ENCODE results near the gene UBE2E2.

UBE2E2 gene

DNA sequence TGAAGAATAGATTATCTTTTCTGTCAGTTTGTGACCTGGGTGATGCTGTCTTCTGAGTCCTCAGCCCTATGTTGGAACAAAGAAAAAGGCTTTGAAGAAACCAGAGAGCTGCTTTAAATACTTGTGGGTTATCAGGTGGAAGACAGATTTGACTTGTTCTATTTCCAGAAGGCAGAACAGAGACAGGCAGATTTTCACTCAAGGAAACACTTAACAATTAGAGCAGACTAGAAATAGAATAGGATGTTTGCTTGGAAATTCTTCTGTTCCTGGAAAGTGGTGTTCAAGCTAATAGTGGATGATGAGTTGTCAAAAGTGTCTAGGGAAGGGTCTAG, 219.4 kb downstream of the UBE2E2 start:
- in situ Hi-C loops (cut with HindIII; ENCODE audit: low sequenced_read_pairs): loop anchor here (5.0 kb wide), 1 partner anchor 65 kb away; no protein-coding TSS in a partner anchor

DNA sequence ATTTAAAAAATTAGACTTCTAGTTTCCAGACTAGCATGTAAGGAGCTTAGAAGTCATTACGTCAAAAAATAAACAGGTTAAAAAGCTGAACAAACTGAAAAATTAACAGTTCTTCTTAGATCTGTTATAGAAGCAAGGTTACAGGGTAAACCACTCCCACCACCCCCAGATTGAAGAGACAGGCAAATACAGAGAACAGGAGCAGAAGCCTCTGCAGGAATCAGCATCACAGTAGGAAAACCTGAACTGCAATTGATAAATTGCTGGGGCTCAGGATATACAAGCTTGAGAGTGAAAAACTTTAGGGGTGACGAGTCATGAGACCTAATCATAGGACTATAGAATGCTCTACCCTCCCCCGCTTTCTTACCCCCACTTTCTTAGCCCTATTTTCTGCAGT, 222.3 kb downstream of the UBE2E2 start:
- in situ Hi-C loops (cut with HindIII; ENCODE audit: low sequenced_read_pairs): no loop called here

DNA sequence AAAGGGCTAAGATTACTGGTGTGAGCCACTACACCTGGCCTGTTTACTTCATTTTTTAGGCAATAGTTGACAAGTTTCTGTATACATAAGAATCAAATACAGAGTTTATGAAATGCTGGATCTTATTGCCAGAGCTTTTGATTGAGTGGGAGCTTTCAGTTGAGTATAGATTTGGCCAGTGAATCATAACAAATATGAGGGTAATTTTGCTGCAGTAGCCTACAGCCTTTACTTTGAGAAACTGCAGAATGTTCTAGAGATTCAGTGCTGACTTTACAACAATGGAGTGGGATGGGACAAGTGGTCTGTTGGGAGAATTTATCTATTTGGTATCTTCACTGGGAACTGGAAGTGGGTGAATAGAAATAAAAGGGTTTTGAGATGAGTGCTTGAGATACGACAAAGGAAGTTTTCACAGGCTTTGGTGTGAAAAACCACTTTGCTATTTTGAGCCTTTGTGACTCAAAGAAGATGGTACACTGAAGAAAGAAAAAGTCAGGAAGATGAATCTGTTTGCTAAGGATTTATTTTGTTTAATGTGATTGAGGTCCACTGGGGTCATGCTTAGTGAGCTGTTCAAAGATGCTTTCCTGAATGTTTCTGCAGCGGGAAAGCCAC, 227.8 kb downstream of the UBE2E2 start:
- in situ Hi-C loops (cut with HindIII; ENCODE audit: low sequenced_read_pairs): no loop called here

DNA sequence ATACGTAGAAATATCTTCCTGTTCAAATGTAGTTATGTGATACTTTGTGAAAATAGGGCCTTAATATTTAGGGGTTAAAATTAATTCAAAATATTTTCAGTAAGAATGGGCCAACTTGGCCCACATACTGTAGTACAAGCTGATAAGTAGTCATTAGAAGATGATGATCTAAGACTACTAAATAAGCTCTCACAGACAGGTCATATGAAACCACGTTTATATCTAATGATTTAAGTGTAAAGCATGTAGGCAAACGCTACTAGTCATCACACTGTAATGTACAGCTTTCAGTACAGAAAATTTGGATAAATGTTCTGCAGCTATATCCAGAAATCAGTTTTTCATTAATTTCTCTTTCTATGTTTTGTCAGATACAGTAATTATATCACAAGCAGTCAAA, 228.6 kb downstream of the UBE2E2 start:
- in situ Hi-C loops (cut with HindIII; ENCODE audit: low sequenced_read_pairs): no loop called here

DNA sequence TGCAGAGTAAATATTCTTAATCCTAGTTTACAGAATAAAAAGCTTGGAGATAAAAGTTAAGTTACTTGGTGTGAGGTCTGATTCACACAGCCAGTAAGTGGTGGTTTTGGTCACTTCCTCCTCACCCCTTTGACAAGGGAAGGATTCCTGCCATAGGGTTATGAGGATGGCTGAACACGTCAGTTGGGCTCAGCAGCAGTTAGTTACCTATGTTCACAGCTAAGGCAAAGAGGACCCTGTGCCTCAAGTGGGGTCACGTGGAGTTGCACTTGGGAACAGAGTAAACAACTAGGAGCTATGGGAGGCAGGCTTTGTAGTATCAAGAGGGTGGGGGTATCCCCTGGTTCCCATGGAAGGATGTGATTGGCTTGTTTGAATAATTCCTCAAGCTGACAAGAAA, 232.2 kb downstream of the UBE2E2 start:
- in situ Hi-C loops (cut with HindIII; ENCODE audit: low sequenced_read_pairs): no loop called here

DNA sequence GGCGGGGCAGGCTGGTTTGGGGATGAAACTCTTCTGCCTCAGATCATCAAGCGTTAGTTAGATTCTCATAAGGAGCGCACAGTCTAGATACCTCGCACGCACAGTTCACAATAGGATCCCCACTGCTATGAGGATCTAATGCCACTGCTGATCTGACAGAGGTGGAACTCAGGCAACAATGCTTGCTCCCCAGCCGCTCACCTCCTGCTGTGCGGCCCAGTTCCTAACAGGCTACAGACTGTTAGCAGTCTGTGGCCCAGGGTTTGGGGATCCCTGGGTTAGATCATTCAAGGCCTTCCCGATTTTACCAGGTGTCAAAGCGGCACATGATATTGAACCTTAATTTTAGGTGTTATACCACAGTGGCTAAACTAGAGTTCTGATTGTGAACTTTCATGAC, 232.8 kb downstream of the UBE2E2 start:
- in situ Hi-C loops (cut with HindIII; ENCODE audit: low sequenced_read_pairs): no loop called here

DNA sequence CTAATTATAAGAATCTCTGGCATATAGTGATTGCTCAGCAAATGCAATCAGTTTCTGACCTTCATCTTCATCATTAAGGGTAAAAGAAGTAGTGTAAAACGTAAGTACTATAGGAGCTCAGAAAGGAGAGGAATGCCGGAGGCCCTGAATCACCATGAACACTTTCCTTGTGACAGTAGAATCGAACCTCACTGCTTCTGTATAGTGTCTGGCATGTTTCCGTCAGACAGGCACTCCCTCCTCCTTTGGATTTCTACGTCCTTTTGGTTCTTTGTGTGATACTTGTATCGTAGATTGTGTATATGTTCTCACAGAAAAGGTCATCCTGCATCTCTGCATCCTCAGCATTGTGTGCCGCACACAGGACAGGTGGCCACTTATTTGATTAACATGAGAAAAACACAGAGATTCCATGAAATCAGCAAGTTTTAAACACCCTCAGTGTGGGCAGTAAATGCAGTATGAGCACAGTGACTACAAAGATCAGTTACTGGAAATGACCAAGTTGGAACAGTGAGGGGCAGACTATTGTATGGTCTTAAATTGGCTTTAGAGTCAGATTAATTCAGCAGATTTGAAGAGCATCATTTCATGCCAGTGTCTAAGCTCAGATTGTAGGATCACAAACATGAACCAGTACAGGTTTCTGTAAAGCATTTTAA, 234.5 kb downstream of the UBE2E2 start:
- in situ Hi-C loops (cut with HindIII; ENCODE audit: low sequenced_read_pairs): no loop called here

DNA sequence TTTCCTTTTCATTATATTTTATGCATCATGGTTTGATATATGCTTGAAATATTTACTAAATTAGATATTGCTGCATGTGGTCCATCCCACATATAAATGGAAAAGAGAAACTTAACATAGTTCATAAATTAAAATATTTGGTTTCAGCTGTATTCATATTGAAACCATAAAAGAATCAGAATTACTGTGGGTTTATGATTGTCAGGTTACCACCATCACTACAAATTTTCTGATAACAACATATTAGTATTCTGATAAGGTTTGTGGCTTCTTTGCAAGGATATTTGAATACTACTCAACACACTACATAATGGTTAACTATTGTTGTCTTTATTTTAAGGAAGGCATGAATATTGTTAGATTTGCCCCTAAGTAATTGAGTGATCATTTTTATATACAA, 235.5 kb downstream of the UBE2E2 start:
- in situ Hi-C loops (cut with HindIII; ENCODE audit: low sequenced_read_pairs): no loop called here

DNA sequence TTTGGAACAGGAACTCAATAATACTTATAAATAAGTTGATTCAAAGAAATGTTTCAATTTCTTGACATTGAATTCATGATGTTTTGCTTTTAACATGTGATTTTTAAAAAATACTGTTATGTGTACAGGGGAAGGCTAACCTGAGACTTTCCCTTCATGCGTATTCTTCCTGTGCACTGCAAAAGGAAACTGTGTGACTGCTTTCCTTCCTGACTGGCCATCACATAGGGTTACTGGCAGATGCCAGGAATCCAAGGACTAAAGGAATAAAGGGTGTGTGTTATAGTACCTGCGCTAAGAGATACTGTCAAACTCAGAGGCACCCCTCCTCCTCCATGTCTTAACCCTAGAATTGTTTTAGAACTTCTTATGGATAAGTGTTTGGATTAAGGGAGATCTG, 236.0 kb downstream of the UBE2E2 start:
- in situ Hi-C loops (cut with HindIII; ENCODE audit: low sequenced_read_pairs): no loop called here

DNA sequence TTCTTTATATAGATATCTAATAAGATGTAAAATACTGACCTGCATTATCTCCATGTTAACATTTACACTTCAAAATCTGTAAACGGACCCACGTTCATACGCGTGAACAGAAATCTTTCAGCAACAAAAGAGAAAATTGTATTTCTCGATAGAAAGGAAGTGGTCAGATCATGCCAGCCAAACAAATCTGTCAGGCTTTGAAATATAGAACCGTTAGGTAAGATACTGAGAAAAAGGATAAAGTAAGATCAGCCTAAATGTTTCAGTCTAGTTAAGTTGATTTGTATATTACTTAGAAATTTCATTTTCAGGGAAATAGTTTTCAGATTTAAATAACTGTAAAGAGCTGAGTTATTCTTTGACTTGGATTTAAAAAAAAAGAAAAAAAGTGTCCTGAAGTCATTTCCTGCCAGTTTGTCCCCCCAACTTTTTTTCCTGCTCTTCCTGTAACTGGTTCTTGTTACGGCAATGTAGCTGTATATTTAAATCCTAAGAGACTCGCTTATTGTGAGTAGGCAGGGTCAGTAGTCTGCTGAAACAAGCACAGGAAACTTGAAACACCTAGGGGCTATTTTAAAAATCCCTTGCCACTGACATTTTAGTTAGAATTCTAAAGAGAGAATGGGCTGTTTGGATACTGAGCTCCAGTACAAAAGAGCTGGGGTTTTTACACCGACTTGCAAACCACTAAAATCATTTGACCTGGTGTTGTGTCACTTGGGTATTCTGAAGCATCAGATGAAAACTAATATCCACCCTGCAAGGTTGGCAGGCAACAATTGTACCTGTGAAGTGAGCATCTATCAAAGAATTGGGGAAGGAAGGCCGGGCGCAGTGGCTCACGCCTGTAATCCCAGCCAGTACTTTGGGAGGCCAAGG, 237.5 kb downstream of the UBE2E2 start:
- in situ Hi-C loops (cut with HindIII; ENCODE audit: low sequenced_read_pairs): no loop called here

DNA sequence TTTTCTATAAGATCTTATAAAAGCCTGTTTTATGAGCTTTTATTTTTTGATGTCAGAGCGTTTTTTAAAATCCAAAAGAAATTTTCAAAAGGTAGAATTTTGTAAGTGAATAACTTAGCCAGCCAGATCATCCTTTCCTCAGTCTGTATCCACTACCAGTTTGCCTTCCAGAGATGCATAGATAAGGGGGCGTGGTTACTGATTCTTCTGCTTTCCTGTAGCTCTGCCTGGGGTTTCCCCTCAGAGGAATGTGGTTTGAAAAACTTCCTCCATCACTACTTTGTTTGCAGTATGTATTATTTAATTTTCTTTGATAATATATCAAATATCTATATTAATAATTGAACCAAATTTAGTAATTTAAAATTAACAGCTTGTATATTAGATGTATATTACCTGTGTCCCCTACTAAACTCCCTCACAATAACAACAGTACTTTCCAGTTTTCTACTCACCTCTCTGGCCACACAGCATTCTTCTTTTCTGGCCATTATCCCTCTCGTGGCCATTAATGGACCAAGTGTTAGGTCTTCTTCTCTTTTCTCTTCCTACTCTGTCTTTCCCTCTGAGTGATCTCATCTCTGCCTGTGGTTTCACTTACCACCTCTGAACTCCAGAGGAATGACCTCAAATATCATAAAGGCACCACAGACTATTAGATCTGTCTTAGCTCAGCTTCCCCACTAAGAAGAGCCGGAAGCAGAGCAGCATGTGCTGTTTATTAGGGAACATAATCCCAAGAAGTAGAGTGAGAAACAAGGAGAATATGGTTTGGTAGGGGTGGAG, 239.7 kb downstream of the UBE2E2 start:
- in situ Hi-C loops (cut with HindIII; ENCODE audit: low sequenced_read_pairs): no loop called here

DNA sequence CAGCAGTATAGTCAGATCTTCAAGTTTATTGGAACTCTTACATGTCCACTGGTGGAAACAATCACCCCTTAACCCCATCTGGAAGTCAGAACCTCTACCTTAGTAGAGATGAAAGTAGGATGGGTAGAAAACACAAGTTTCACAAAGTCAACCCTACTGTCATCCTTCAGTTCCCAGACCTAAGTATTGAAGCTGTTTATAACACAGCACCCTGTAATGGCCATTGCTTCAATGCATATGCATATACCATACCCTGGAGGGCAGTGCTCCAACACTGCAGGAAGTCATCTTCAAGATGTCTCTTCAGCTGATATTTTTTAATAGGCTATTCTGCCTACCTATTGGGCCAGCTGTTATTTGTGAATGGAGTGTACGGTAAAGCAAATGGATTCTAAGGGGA, 241.3 kb downstream of the UBE2E2 start:
- in situ Hi-C loops (cut with HindIII; ENCODE audit: low sequenced_read_pairs): no loop called here

DNA sequence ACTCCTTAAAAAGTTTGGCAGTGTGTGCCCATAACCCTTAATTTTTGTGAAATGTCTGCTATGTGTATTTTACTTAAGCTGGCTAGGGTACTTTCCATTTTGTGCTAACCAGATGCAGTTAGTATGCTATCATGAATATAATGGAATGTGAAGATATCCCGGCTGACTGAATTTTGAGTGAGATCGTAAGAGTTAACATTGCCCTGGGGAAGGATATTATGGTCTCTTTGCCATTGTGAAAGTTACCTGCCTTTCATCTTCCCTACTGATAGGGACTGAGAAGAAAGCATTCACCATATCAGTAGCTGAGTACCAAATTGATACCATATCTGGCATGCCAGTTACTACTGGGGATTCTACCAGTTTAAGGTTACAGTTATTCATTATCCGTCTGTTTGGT, 243.2 kb downstream of the UBE2E2 start:
- in situ Hi-C loops (cut with HindIII; ENCODE audit: low sequenced_read_pairs): no loop called here

DNA sequence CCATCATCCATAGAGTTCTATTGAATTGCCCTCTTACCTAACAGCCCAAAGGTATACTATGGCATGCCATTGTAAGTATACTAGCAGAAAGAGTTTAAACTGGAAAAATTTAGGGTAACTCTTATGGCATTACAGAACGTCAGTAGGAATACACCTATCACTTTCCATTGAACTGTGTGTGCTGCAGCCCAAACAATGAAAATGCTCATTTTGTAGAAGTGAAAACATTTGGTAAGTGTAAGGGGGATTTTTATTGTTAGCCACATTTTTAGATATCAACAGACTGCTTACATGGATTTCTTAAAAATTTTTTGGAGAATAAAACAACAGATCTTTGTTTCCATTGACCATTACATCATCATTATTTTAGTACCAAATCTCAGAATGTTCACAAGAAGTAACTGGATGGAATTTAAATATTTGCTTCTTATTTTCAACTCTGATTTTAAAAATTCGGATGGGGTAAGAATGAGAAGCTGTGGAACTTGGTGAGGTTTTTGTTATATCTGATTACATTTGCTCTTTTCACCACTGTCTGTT, 245.9 kb downstream of the UBE2E2 start:
- in situ Hi-C loops (cut with HindIII; ENCODE audit: low sequenced_read_pairs): no loop called here

DNA sequence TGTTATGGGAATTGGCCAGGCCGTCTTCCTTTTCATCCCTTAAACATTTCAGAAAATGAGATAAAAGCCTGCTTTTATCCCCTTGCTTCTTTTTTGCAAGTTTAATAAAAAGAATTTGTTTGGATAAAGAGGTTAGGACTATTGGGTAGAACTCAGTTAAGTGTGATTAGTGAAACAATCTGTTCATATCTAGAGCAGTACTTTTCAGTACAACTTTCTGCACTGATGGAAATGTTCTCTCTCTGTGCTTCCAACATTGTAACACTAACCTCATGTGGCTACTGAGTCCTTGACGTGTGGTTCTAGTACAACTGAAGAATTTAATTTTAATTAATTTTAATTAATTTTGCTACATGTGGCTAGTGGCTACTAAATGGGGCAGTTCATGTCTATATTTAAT, 246.9 kb downstream of the UBE2E2 start:
- in situ Hi-C loops (cut with HindIII; ENCODE audit: low sequenced_read_pairs): no loop called here

DNA sequence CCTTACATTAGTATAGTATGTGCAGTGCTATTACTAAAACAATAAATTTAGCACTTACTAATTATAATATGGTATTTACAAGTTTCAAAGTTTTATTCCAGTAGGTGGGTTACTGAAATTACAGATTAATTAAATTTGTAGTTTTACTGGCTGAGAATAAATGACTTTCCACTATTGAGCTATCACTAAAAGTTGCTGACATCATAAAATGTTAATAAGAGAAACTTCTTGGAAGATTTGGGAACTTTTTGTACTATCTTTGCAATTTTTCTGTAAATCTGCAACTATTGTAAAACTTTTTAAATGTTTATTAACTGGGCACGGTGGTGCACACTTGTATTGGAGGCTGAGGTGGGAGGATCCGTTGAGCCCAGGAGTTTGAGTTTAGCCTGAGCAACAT, 247.7 kb downstream of the UBE2E2 start:
- in situ Hi-C loops (cut with HindIII; ENCODE audit: low sequenced_read_pairs): no loop called here

DNA sequence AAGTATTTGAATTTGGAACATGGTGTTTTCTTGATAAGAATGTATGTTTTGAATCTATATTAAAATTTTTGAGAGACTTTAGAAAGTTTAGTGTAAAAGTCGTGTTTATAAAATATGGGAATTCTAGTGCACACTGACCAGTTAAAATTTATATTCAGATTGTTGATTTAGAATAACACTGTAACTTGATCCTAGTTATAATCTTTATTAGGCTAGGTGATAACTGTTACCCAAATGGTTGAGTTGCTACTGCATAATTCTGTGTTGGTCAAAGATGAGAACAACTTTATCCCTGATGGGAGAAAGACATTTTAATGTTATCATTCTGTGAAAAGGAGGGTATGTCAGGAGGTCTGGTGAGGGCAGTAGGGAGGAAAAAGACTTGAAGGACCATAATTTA, 249.3 kb downstream of the UBE2E2 start:
- in situ Hi-C loops (cut with HindIII; ENCODE audit: low sequenced_read_pairs): no loop called here

DNA sequence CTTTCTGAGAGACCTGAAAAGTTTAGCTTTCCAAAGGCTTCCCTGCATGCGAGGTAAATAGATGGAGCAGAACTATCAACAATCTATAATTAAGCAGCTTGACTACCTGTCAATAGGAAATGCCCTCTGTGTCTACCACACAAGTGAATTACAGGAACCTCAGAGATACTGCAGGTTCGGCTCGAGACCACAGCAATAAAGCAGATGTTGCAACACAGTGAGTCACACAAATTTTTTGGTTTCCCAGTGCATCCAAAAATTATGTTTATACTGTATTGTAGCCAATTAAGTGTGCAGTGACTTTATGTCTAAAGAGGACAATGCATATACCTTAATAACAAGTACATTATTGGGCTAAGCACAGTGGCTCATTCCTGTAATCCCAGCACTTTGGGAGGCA, 252.0 kb downstream of the UBE2E2 start:
- in situ Hi-C loops (cut with HindIII; ENCODE audit: low sequenced_read_pairs): loop anchor here (5.0 kb wide), 1 partner anchor 52 kb away; no protein-coding TSS in a partner anchor

DNA sequence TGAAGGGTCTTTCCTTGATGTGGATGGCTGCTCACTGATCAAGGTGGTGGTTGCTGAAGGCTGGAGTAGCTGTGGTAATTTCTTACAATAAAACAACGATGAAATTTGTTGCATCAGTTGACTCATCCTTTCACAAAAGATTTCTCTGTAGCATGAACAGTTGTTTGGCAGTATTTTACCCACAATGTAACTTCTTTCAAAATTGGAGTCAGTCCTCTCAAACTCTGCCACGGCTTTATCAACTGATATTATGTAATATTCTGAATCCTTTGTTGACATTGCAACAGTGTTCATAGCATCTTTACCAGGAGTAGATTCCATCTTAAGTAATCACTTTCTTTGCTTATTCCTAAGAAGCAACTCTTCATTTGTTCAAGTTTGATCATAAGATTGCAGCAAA, 252.6 kb downstream of the UBE2E2 start:
- in situ Hi-C loops (cut with HindIII; ENCODE audit: low sequenced_read_pairs): loop anchor here (5.0 kb wide), 1 partner anchor 52 kb away; no protein-coding TSS in a partner anchor

DNA sequence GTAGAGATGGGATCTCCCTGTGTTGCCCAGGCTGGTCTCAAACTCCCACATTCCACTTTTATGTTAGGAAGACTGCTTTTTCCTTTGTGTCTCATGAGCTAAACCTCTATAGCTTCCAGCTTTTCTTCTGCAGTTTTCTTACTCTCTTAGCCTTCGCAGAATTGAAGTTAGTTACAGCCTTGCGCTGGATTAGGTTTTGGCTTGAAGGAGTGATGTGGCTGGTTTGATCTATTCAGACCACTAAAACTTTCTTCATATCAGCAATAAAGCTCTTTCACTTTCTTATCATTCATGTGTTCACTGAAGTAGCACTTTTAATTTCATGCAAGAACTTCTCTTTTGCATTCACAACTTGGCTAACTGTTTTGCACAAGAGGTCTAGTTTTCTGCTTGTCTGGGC, 254.6 kb downstream of the UBE2E2 start:
- in situ Hi-C loops (cut with HindIII; ENCODE audit: low sequenced_read_pairs): loop anchor here (5.0 kb wide), 1 partner anchor 50 kb away; no protein-coding TSS in a partner anchor

DNA sequence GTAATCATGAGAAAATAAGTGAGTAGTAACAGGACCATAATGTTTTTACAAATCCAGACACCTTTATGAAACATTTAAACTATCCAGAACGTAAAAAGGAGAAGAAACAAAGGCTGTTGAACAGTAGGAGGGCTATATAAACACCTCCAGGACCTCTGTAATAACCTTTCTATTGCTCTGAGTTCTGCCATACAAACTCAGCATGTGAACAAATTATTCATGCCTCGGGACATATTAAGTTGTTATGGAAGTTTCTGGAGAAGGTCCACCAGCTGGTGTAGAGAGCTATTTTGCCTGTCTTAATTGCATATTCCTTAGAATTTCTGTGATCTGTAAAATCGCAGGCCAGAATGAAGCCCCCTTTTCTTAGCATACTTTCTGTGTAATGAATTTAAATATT, 256.3 kb downstream of the UBE2E2 start:
- in situ Hi-C loops (cut with HindIII; ENCODE audit: low sequenced_read_pairs): loop anchor here (5.0 kb wide), 1 partner anchor 48 kb away; no protein-coding TSS in a partner anchor
